GM10266 (cell line): ENCODE results near the gene TMEM14B.
A peak's percentile ranks its signal among the peaks of the same experiment; 100 is the strongest.
"Not testable (repeated sequence)": the region's sequence is repeated elsewhere in the genome, so short reads cannot be mapped to it uniquely, and the experiment has no call there.

ENCODE experiments used
- DNase-seq: peaks from one replicate; pipeline ENCODE4 v3.0.0; 2012; ENCODE audit errors: extremely low spot score
- TF ChIP-seq, protein P1 (sequence below): IDR thresholded peaks from 2 replicates; pipeline ENCODE4 v1.5.1; 2012; ENCODE audit warnings: mild to moderate bottlenecking, low read depth; ENCODE audit not compliant: control insufficient read depth, insufficient read depth; ENCODE audit errors: missing control alignments

Gene TMEM14B

DNA sequence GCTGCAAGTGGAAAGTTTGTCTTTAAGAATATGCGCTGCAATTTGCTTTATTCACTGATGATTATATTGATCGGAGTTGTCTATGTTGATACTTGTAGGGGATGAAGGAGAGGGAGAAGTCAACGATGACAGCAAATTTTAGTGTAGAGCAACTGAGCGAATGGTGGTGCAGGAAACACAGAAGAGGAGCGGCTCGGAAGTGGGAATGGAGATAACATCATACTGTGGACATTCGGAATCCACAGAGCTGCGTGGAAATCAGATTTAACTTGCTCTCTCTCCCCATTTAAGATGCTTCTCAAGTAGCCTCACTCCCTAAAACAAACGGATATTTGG lies 722 bp upstream of the TMEM14B start:
- no peak for DNase-seq

DNA sequence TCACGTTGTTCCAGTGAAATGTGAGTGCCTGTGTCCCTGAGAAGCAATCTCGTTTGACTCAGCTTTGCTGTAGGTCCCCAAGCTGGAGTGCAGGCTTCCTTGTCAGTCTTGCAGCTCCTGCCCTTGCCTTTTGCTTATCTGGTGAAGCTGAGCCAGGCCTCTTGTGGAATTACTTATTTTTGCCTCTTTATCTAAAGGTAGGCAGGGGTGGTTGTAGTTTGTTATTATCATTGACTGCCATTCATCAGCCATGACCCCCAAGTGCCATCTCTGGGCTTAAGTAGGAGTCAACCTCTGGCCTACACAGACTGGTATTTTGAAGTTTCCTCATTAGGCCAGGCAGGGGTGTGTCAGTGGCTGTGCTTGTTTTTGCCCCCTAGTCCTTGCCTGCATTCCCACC lies 2.1 kb downstream of the TMEM14B start:
- TF ChIP-seq, protein P1, sequence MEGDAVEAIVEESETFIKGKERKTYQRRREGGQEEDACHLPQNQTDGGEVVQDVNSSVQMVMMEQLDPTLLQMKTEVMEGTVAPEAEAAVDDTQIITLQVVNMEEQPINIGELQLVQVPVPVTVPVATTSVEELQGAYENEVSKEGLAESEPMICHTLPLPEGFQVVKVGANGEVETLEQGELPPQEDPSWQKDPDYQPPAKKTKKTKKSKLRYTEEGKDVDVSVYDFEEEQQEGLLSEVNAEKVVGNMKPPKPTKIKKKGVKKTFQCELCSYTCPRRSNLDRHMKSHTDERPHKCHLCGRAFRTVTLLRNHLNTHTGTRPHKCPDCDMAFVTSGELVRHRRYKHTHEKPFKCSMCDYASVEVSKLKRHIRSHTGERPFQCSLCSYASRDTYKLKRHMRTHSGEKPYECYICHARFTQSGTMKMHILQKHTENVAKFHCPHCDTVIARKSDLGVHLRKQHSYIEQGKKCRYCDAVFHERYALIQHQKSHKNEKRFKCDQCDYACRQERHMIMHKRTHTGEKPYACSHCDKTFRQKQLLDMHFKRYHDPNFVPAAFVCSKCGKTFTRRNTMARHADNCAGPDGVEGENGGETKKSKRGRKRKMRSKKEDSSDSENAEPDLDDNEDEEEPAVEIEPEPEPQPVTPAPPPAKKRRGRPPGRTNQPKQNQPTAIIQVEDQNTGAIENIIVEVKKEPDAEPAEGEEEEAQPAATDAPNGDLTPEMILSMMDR = no peak
- no peak for DNase-seq

More for the DNA sequence above, 722 bp upstream of the TMEM14B start:
- TF ChIP-seq, protein P1 = no peak

- DNase-seq = not testable (repeated sequence)
Observed at GRCh38 chr6:10750568-10750967, 3.0 kb downstream of the TMEM14B start.

DNA sequence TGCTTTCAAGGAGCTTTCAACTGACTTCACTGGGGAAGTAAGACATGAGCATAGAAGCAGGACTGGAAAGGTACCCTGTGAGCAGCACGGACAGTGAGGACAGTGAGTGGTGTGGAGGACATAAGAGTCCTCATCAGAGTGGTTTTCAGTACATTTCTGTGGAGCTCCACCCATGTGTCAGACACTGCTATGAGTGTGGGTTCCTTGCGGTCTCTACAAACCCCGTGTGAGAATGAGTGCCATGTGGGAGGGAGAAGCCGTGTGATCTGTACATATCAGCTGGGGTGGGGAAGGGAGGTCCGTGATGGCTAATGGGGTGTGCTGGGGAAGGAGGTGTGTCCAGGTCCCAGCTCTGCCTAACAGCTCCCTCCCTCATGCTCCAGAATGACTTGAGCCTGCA lies 4.2 kb downstream of the TMEM14B start:
- not testable (repeated sequence) for DNase-seq

- DNase-seq = no peak
- TF ChIP-seq, protein P1 = no peak
Observed at GRCh38 chr6:10756085-10756484, 8.5 kb downstream of the TMEM14B start.

DNA sequence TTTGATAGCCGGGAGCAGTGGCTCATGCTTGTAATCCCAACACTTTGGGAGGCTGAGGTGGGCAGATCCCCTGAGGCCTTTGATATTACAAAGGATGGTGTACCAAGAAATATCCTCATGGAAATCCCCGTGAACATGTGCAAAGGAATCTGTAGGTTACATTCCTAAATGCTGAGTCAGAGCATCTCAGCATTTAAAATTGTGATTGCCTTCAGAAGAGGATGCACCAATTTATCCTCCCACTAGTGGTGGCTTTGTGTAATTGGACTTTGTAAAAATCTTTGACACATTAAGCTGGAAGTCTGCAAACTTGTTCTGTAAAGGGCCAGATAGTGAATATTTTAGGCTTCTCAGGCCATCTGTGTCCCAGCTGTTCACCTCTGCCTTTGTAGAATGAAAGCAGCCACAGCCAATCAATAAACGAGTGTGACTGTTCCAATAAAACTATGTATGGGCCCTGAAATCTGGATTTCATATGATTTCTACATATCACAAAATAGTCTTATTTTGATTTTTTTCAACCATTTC lies 11.8 kb downstream of the TMEM14B start:
- no peak for DNase-seq
- TF ChIP-seq, protein P1 = peak; percentile 37

DNA sequence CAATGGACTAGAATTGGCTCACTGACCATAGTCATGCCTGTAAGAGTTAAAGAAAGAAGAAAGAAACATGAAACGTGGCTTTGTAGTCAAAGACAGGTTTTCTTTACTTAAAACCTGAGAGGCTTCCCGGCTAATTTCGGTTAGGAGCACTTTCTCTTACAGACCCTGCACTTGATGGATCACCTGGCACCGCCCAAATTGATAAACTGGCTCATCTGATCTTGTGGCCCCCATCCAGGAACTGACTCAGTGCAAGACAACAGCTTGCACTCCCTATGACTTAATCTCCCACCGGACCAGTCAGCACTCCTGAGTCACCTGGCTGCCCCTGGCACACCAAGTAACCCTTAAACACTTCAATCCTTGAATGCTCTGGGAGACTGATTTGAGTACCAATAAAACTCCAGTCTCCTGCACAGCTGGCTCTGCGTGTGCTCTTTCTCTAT lies 12.3 kb downstream of the TMEM14B start:
- no peak for DNase-seq
- TF ChIP-seq, protein P1 = no peak

GRCh38 chr6:10763006-10763405 lies 15.4 kb downstream of the TMEM14B start:
- no peak for DNase-seq
- TF ChIP-seq, protein P1 = no peak

DNA sequence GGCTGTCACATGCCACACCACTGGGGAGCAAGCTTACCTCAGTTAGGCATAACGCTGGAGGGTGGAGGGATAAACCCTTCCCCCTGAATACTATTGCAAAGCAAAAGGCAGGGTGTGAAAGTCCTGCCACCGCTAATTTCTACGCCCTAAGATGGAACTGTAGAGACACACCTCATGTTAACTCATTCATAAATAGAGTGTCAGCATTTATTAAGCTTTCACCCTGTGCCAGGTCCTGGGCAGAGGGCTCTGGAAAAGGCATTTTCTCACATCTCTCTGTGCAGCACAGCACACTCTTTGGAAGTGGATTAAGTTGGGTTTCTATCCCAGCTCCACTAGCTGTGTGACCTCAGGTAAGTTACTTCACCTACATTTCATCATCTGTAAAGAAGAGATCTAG lies 21.8 kb downstream of the TMEM14B start:
- TF ChIP-seq, protein P1 = no peak
- DNase-seq = no peak
